Measurements from ENCODE around the gene CCDC85C.

The CCDC85C gene

GRCh38 chr14:99589651-99590530, 14.1 kb downstream of the CCDC85C start:
- DNase-seq (ENCODE audit: low read depth): no peak

- DNase-seq (ENCODE audit: low read depth): no peak
These were observed 15.0 kb downstream of the CCDC85C start for GRCh38 chr14:99589031-99589441.

GRCh38 chr14:99587460-99588278, 16.3 kb downstream of the CCDC85C start:
- DNase-seq (ENCODE audit: low read depth): no peak

- no peak for DNase-seq (ENCODE audit: low read depth)
These were observed 17.1 kb downstream of the CCDC85C start for GRCh38 chr14:99586761-99587459.

- DNase-seq (ENCODE audit: low read depth): no peak
These were observed 17.8 kb downstream of the CCDC85C start for GRCh38 chr14:99586054-99586760.

GRCh38 chr14:99584823-99585222, 19.2 kb downstream of the CCDC85C start:
- DNase-seq (ENCODE audit: low read depth): no peak

GRCh38 chr14:99581938-99582337, 22.1 kb downstream of the CCDC85C start:
- no peak for DNase-seq (ENCODE audit: low read depth)

- DNase-seq (ENCODE audit: low read depth): no peak
These were observed 22.6 kb downstream of the CCDC85C start for GRCh38 chr14:99581374-99581773.

GRCh38 chr14:99579903-99580571, 24.0 kb downstream of the CCDC85C start:
- DNase-seq (ENCODE audit: low read depth): no peak

GRCh38 chr14:99579120-99579836, 24.7 kb downstream of the CCDC85C start:
- no peak for DNase-seq (ENCODE audit: low read depth)

- DNase-seq (ENCODE audit: low read depth): no peak
These were observed 25.4 kb downstream of the CCDC85C start for GRCh38 chr14:99578541-99579101.

- no peak for DNase-seq (ENCODE audit: low read depth)
These were observed 27.0 kb downstream of the CCDC85C start for GRCh38 chr14:99576761-99577705.

- no peak for DNase-seq (ENCODE audit: low read depth)
These were observed 27.7 kb downstream of the CCDC85C start for GRCh38 chr14:99576304-99576703.

- DNase-seq (ENCODE audit: low read depth): no peak
These were observed 28.7 kb downstream of the CCDC85C start for GRCh38 chr14:99575043-99576023.

- DNase-seq (ENCODE audit: low read depth): no peak
These were observed 29.7 kb downstream of the CCDC85C start for GRCh38 chr14:99574099-99574880.

- no peak for DNase-seq (ENCODE audit: low read depth)
These were observed 30.4 kb downstream of the CCDC85C start for GRCh38 chr14:99573436-99574098.

- DNase-seq (ENCODE audit: low read depth): no peak
These were observed 31.0 kb downstream of the CCDC85C start for GRCh38 chr14:99573000-99573330.
